OCI-M2 (cell line): ENCODE measurements around the gene MYCL.
"Not testable (repeated sequence)": the region's sequence is repeated elsewhere in the genome, so short reads cannot be mapped to it uniquely, and the experiment has no call there.

Experiments
- DNase-seq: peaks from one replicate; lab custom pipeline; 2025; ENCODE audit not compliant: unreplicated experiment; lab: John Stamatoyannopoulos, UW

MYCL gene

DNA sequence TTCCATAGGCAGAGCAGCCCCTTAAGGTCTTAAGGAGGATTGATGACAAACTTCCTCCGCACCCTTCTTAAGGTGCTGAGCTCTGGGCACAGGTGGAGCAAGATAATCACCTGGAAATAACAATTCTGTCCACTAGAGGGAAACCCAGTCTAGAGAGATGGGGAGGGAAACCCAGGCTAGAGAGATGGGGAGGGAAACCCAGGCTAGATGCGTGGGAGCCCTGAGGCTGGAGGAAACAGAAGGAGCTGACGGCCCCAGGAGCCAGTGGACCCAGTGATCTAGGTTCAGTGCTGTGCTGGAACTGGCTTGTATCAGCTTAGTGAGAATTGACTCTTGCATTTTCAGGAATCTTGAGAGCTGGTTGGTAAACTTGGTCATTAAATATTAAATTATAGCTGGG, 17.8 kb upstream of the MYCL start:
- DNase-seq: no peak

DNA sequence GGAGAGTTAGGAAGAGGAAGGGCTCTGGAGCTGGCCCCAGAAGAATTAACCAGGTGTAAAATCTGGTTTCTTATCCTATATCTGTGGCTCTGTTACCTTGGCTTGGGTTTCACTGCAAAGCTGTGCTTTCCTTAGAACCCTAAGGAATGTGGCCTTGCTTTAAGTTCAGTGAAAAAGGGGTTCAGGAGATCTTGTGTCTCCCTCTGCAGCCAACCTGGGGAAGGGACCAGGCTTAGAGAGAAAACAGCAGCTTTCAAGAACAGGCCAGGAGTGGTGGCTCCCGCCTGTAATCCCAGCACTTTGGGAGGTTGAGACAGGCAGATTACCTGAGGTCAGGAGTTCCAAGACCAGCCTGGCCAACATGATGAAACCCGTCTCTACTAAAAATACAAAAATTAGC, 16.1 kb upstream of the MYCL start:
- no peak for DNase-seq

DNA sequence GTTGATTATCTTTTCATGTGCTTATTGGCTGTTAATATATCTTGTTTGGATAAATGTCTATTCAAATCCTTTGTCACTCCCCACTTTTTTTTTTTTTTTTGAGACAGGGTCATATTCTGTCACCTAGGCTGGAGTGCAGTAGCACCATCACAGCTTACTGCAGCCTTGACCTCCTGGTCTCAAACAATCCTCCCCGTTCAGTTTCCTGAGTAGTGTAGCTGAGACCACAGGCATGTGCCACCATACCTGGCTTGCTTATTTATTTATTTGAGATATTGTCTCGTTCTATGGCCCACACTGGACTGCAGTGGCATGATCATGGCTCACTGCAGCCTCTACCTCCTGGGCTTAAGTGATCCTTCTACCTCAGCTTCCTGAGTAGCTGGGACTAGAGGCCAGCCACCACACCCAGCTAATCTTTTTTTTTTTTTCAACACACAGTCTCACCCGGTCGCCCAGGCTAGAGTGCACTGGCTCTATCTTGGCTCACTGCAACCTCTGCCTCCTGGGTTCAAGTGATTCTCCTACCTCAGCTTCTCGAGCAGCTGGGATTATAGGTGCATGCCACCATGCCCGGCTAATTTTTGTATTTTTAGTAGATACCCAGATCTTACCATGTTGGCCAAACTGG, 13.9 kb upstream of the MYCL start:
- no peak for DNase-seq

DNA sequence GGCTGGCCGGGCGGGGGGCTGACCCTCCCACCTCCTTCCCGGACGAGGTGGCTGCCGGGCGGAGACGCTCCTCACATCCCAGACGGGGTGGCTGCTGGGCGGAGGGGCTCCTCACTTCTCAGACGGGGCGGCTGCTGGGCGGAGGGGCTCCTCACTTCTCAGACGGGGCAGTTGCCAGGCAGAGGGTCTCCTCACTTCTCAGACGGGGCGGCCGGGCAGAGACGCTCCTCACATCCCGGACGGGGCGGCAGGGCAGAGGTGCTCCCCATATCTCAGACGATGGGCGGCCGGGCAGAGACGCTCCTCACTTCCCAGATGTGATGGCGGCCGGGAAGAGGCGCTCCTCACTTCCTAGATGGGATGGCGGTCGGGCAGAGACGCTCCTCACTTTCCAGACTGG, 11.4 kb upstream of the MYCL start:
- DNase-seq: not testable (repeated sequence)

DNA sequence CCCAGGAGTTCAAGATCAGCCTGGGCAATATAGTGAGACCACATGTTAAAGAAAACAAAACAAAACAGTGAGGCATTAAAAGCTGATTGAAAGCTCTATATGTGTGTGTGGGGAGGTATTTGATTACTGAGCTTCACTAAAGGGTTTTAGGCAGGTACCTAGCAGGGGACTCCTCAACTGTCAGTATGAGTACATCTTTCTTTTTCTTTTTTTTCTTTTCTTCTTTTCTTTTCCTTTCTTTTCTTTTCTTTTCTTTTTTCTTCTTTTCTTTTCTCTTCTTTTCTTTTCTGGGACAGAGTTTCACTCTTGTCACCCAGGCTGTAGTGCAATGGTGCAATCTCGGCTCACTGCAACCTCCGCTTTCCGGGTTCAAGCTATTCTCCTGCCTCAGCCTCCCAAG, 8.5 kb upstream of the MYCL start:
- no peak for DNase-seq

DNA sequence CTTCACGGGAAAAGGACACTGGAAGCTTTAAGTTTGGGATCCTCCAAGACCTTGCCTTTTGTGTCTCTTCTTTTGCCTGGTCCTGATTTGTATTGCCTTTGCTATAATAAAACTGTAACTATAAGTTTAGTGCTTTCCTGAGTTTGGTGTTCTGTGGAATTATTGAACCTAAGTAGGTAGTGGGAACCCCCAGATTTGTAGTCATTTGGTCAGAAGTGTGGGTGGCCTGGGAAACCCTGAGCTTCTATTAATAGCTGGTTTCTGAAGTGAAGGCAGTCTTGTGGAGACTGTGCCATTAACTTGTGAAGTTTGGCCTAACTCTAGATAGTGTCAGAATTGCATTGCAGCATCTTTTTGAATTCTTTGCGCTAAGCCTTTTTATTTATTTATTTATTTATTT, 6.8 kb upstream of the MYCL start:
- DNase-seq: no peak

DNA sequence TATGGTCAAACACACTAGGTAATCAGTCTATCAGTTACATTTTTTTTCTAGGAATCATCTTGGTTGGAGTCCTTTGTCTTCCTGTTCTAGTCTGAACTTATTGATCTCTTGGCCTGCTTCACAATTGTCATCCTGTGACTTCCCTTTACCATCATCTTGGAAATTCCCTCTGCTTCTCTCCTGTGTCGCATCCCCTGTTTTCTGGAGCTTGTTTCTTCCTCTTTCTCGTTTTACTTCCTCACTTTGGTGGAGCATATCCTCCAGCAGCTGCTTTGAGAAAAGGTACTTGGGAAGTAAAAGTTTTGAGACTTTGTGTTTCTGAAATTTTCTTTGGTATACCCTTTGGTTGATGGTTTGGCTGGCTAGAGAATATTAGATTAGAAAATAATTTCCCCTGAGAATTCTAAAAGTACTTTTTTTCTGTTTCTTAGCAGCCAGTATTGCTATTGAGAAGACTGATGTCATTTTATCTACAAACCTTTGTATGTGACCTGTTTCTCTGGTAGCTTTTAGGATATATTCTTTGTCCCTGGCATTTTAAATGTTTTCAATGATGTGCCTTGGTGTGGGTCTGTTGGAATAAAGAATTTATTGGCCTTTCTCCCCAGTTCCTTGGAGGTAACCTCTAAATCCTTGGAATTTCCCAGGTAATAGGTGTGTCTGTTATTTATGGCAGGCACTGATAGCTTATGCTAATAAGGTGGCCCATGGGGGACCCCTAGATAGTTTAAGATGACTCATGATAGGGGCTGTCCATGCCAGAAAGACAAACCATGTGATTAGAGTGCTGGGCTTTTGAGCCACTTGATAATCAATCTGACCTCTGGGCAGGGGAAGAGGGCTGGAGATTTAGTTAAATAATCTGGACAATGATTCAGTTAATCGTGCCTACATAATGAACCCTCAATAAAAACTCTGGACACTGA, 6.1 kb upstream of the MYCL start:
- DNase-seq: no peak

DNA sequence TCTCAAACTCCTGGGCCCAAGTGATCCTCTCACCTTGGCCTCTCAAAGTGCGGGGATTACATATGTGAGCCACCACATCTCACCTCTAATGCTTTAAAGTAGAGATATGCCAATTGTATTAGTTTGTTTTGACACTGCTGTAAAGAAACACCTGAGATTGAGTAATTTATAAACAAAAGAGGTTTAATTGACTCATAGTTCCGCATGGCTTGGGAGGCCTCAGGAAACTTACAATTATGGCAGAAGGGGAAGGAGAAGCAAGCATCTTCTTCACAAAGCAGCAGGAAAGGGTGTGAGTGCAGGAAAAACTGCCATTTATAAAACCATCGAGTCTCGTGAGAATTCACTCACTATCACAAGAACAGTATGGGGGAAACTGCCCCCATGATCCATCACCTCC, 3.5 kb upstream of the MYCL start:
- DNase-seq: no peak

DNA sequence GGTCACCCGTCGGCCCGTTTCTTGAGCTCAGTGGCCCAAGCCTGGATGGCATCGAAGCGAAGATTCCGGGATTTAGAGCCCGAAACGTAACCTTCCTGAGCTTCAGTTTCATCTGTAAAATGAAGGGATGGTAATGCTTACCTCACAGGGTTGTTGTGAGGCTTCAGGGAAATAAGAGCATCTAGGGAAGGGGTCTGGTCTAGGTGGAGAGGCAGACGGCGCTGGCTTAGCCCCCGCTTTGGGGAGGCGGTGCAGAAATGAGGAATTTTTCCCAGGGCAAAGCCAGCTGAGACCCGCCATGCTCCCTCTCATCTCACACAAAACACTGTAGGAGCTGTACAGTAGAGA, 717 bp upstream of the MYCL start:
- DNase-seq: no peak

DNA sequence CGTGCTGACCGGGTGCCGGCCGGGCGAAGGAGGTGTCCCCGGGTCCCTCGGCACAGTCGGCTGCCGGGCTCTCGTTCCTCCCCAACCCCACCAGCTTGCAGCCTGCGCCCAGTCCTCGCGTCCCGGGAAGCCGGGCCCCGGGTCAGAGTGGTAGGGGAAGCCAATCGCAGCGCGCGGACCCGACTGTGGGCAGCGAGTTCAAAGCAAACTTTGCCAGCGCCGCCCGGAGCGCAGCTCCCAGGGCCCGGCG, 328 bp downstream of the MYCL start:
- no peak for DNase-seq

DNA sequence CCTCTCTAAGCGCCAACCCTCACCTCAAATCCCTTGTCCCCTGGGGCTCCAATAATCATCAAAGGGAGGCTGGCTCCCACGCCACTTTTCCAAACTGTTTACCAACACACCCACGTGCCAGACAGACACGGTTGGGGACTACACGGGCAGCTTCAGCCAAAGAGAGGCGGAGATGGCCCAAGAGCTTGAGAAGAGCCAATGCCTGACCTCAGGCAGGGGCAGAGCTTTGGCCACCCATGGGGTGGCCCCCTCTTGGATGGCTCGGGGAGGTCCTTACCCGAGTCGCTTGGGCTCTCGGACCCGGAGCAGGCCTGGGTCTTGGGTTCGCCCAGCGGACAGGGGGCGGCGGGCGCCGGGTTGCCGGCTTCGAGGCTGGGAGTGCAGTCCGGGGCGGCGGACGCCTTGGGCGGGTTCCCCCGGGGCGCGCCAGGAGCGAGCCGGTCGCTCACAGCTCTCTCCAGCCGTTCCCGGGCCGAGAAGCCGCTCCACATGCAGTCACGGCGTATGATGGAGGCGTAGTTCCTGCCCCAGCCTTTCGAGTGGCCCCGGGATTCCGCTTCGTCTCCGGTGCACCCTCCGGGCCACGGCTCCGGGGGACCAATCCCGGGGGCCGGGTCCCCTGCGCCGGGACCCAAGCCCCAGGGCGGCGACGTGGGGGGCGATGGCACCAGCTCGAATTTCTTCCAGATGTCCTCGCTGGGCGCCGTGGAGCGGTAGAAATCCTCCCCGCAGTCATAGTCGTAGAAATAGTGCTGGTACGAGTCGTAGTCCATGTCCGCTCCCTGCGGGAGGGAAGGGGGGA, 854 bp downstream of the MYCL start:
- no peak for DNase-seq

DNA sequence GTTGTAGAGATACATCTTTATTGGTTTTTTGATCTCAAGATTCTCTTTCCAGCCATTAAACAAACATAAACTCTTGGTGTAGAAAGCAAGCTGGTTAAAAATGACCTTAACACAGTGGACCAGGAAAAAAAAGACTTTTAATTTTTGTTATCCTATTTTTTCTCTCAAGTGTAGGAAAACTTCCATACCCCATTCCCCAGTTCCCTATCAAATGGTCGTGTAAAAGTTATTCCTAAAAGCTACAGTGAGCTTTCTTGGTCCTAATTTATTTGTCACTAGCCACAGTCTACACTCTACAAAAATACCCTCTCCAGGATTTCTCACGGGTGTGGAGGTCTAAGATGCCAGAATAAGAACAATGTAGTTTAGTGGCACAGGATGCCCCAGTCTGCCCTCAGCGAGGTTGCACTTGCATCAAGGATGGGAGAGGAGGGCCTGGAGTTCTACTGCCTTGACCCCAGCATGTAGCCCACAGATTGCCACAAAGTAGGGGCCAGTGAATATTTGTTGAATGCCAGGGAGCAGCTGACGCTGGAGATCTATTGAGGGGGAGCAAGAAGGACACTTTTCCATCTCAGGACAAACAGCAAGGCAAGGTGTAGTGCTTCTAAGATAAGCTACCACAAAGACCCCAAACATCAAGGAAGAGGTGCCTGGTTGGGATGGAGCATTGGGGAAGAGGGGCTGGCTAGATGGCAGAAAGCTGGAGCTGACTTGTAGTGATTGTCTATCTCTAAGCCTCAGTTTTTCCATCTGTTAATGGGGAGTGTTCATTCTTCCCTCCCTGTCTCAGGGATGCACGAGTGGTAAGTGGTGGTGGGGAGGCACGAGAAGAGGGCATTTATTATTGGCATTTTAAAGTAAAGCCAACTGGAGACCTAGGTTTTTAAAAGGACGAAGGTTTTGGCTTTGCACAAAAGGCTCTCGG, 1.8 kb downstream of the MYCL start:
- DNase-seq: no peak

DNA sequence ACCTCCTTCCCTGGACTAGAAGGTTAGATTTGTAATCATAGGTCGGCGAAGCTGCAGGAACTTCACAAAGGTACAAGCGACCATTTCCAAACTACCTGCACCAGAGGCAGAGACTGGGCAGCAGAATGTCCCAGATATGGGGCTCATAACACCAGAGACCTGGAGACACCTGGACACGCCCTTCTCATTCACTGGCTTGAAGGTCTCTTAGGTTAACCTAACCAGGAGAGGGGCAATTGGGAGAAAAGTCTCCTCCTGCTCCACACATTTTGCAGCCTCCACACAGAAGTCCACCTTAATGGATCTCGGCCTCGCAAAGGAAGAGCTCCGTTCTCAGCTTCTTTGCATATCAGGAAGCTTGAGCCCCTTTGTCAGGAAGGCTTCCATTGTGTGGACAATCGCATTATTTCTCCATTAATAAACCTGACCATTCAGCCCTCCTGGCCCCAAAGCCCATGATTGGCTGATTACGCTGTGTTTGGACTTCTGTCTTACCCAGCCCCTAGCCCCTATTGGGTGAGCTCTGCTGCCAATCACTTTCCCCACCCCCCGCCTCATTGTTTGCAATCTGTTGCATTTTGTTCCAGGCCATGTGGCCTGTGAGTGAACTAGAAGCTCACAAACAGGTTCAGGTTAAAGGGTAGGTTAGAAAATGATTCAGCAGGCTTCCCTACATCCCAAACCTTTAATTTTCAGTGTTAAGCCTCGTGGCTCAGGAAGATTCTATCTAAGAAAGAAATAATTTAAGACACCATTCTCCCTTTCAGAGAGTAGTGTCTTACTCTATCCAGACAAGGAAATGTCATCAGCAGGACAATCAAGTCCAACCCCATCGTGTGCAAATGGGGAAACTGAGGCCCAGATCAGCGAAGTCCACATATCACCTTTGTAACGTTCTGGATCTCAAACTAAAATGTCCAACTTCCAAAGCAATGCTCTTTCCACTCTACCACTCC, 2.8 kb downstream of the MYCL start:
- DNase-seq: no peak

DNA sequence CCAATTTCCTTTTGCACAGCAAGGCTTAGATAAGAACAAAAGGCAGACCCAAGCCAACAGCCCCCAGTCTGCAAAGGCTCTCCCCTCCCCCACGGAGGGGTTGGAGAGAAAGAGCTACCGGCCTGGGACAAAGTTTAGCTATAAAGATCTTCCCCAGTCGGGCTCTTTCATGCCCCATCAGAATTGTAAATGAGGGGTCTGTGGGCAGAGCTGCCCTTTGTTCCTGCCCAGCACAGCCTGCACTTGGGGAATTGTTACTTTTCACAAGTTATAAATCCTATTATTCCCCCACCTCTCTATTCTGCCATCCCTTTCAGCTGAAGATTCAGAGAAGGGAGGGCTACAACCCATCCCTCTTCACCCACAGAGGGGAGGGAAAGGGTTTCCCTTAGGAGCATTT, 3.5 kb downstream of the MYCL start:
- DNase-seq: no peak

DNA sequence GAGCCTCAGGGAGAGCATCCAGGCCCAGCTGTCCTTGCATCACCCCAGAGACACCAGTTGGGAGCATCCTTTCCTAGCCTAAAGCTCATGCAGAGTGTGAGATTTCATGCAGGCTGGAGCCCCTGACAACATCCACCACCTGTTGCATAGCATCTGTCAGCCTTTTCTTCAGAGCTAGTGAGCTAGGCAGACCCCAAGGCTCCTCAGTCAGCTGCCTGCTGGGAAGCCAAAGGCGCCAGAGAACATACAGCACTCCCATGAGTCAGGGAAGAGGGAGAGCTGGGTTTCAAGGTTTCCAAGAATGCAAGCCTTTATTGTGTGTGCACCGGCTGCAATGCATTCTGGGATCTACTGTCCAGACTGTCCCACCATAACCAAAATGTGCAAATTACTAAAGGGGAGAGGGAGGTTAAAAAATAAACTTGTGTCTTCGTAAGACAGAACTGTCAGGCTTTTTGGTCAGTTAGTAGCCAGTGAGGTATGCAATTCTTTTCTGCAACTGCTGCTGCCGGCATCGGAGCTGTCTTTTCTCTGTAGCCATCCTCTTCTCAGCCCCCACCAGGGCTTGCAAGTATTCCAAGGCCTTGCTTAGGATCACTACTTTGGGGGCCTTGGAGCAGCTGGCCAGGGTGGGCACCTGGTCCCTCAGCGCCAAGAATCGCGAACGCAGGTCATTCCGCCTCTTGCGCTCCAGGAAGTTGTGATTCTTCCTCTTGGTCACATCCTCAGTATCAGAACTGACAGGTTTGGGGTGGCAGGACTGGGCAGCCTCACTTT, 4.6 kb downstream of the MYCL start:
- DNase-seq: no peak

DNA sequence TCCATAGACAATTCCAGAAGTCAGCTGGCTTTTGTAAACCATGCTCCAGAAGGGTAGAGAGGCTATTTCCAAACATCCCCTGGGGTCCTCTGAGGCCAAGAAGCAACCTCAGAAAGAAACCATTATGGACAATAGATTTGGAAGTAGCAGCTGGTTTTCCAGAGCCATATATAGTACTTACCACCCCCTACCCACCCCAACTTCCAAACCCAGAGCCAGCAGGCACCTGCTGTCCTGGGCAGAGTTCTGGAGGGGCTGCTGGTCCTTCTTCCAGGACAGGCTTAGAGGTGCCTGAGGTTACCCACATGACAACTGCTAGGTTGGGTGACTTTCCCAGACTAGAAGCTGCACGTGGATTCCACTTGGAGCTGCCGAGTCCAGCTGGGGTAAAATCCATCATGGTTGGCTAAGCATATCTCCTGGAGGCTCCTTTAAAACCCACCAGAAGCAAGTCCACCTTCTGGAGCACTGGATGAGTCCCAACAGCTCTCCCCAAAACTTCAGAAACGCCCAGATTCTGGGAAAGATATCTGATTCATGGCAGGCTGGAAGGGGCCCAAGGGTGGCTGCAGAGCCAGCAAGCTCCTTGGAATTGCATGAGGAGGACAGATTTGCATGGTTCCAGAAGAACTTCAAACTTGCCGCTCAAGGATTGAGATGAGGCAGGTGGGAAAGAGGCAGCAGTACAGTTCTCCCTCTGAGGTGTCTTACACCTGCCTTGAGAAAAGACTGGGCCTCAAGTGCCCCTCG, 5.8 kb downstream of the MYCL start:
- no peak for DNase-seq

DNA sequence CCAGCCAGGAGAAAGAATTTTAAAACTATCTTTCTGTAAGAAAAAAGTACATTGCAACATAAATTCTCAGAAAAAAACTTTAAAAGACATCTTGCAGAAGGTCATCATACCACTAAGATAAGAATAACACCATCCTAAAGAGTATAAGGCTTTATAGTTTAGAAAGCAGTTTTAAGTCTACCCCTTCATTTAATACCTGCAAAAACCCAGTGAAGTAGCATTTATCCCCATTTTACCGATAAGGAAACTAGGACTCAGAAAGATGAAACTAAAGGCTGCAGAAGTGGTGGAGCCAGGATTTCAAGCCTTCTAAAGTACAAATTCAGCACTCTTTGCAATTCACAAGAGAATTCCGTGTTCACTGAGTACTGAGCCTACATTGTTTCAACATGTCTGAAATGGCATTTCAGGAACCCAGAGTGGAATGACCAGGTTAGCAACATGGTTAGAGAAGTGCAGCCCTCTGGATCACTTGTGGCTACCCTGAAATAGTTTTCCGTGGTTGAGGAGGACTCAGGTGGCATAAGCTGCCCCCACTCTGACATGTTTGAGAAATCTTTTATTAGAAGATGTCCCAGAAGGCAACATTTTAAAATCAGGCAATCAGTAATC, 6.7 kb downstream of the MYCL start:
- DNase-seq: no peak
